Cardiac muscle cell (in vitro differentiated cells and primary cell): Measurements from ENCODE around the gene OR51L1. TPM values are rescaled to one million over a fixed set of nuclear protein-coding genes. Genes with fewer than 3 reads are reported as not detected.
"Not testable (repeated sequence)": the region's sequence is repeated elsewhere in the genome, so short reads cannot be mapped to it uniquely, and the experiment has no call there.

ENCODE experiments used
- DNase-seq, 2 donors: peaks; one replicate each; pipeline versions ENCODE4 v3.0.0 to v3.0.0-alpha.2; 2010 to 2017; ENCODE audit warnings: low read depth in 1 of 2, low spot score in 1 of 2
- H3K27ac ChIP-seq: fragments of 200-600 bp; sonication (generic); 2 replicates; pipeline ENCODE4 v1.5.1; 2016
- H3K27me3 ChIP-seq: fragments of 200-600 bp; sonication (generic); 2 replicates; pipeline ENCODE4 v1.6.0; 2016; ENCODE audit warnings: control low read depth
- H3K36me3 ChIP-seq: fragments of 200-600 bp; sonication (generic); 2 replicates; pipeline ENCODE4 v1.5.1; 2016; ENCODE audit warnings: control low read depth
- H3K4me1 ChIP-seq: fragments of 200-600 bp; sonication (generic); 2 replicates; pipeline ENCODE4 v1.8.1; 2017; ENCODE audit warnings: low read depth, mild to moderate bottlenecking, mixed run types
- H3K4me3 ChIP-seq: fragments of 200-600 bp; sonication (generic); 2 replicates; pipeline ENCODE4 v1.5.1; 2016; ENCODE audit warnings: mild to moderate bottlenecking
- H3K9me3 ChIP-seq: fragments of 200-600 bp; sonication (generic); 2 replicates; pipeline ENCODE4 v1.5.1; 2017; ENCODE audit warnings: low read depth, mild to moderate bottlenecking, control low read depth
- CTCF ChIP-seq: IDR thresholded peaks from 2 replicates; pipeline ENCODE4 v1.5.1; 2012; ENCODE audit warnings: low read depth, mild to moderate bottlenecking, low read length
- polyA plus RNA-seq: library from polyadenylated mRNA; unstranded; fragments of >200 nt; fragmentation: Nextera tagmentation; extraction: Ambion mirVana; gene quantifications from 2 replicates; pipeline ENCODE4 v1.2.1, GENCODE V29; 2016
- total RNA-seq: library from RNA; depleted of rRNA; stranded (reverse); fragments of >200 nt; gene quantifications from 2 replicates; pipeline ENCODE4 v1.2.3, GENCODE V29; 2016

The OR51L1 gene
- not detected in 2 replicates for total RNA-seq
- not detected in 2 replicates for polyA plus RNA-seq

- H3K27me3 ChIP-seq, result no peaks in the 10 kb centered on the region
- TF ChIP-seq CTCF, result no peak
- DNase-seq, result no peak
- H3K4me3 ChIP-seq, result no peak within 1 kb of the TSS
- no peaks in the 10 kb centered on the region for H3K36me3 ChIP-seq
- H3K4me1 ChIP-seq, result no peaks in the 10 kb centered on the region
- H3K9me3 ChIP-seq, result no peaks in the 10 kb centered on the region
- H3K27ac ChIP-seq, result no peak within 1 kb of the TSS
These were observed at the start of gene OR51L1 for GRCh38 chr11:4994551-4994950. TSS of gene OR51L1 (plus strand) at chr11:4994851. CDS start at chr11:4998983, 4,132 bp downstream.

- DNase-seq, result no peak
- Histone ChIP-seq H3K36me3 (no peaks in the 10 kb centered on the region), H3K27me3 (no peaks in the 10 kb centered on the region), H3K9me3 (no peaks in the 10 kb centered on the region), H3K4me1 (no peaks in the 10 kb centered on the region), H3K4me3 (no peak within 1 kb of the TSS), H3K27ac (no peak within 1 kb of the TSS)
- TF ChIP-seq CTCF, result no peak
These were observed 47.1 kb upstream of the OR51L1 start, which contains the start of gene OR51A4 for GRCh38 chr11:4947505-4947904. TSS of gene OR51A4 (minus strand) at chr11:4947605. CDS start at chr11:4947100, 505 bp downstream.

GRCh38 chr11:4955613-4956012 lies 39.0 kb upstream of the OR51L1 start, which contains the start of gene OR51A2:
TSS of gene OR51A2 (minus strand) at chr11:4955713. CDS start at chr11:4955713, 0 bp downstream.
- not testable (repeated sequence) for DNase-seq, H3K36me3 ChIP-seq, H3K9me3 ChIP-seq

GRCh38 chr11:4957396-4957795 lies 37.3 kb upstream of the OR51L1 start:
- TF ChIP-seq CTCF, result no peak
- H3K27ac ChIP-seq, result no peak overlapping the region
- H3K4me3 ChIP-seq, result no peak overlapping the region
- DNase-seq, result no peak
- no peaks in the 10 kb centered on the region for H3K9me3 ChIP-seq
- H3K27me3 ChIP-seq, result no peaks in the 10 kb centered on the region
- H3K36me3 ChIP-seq, result no peaks in the 10 kb centered on the region
- H3K4me1 ChIP-seq, result no peaks in the 10 kb centered on the region

More at GRCh38 chr11:4955613-4956012, 39.0 kb upstream of the OR51L1 start, which contains the start of gene OR51A2:
- not testable (repeated sequence) for H3K27ac ChIP-seq, H3K4me1 ChIP-seq, H3K4me3 ChIP-seq, H3K27me3 ChIP-seq

- no peak for DNase-seq
- H3K4me3 ChIP-seq, result no peak overlapping the region
- H3K9me3 ChIP-seq, result no peaks in the 10 kb centered on the region
- no peaks in the 10 kb centered on the region for H3K4me1 ChIP-seq
- no peak overlapping the region for H3K27ac ChIP-seq
- no peak for TF ChIP-seq CTCF
- H3K36me3 ChIP-seq, result no peaks in the 10 kb centered on the region
- H3K27me3 ChIP-seq, result no peaks in the 10 kb centered on the region
These were observed 33.8 kb upstream of the OR51L1 start for GRCh38 chr11:4960877-4961276.

GRCh38 chr11:4962816-4963215 lies 31.8 kb upstream of the OR51L1 start:
- no peak for TF ChIP-seq CTCF
- Histone ChIP-seq H3K27ac (no peak overlapping the region), H3K9me3 (no peaks in the 10 kb centered on the region), H3K27me3 (no peaks in the 10 kb centered on the region), H3K36me3 (no peaks in the 10 kb centered on the region), H3K4me3 (no peak overlapping the region), H3K4me1 (no peaks in the 10 kb centered on the region)
- no peak for DNase-seq
